SK-N-SH (cell line): ENCODE results near the gene TDRKH. TPM values are rescaled to one million over a fixed set of nuclear protein-coding genes. Genes with fewer than 3 reads are reported as not detected.

ENCODE experiments used
- CTCF ChIA-PET: fragments of 300-600, 350-600 bp; formaldehyde crosslinking; extraction: SDS; loops from one replicate; lab custom pipeline; 2021; lab: Yijun Ruan, JAX
- POLR2A ChIA-PET: fragments of 350-600 bp; sonication (Branson Sonifier 250); formaldehyde crosslinking; extraction: SDS; loops from one replicate; lab custom pipeline; 2020; ENCODE audit warnings: antibody characterized with exemption, inconsistent platforms; lab: Yijun Ruan, JAX
- DNase-seq: peaks from one replicate; pipeline ENCODE4 v3.0.0; 2012
- H2AFZ ChIP-seq: fragments of 200-600 bp; sonication (generic); 2 replicates; pipeline ENCODE4 v1.8.1; 2016; ENCODE audit warnings: antibody characterized with exemption, mild to moderate bottlenecking, low read depth
- H3F3A ChIP-seq: fragments of 200-600 bp; sonication (generic); replicated peaks from 2 replicates; pipeline ENCODE3; 2016; ENCODE audit warnings: antibody characterized with exemption, mild to moderate bottlenecking; ENCODE audit not compliant: insufficient read depth
- H3K27ac ChIP-seq, 2 experiments: fragments of 200-500 bp in 1 of 2; fragments of 200-600 bp in 1 of 2; sonication (Bioruptor generic) in 1 of 2; sonication (generic), shearing (Covaris generic) in 1 of 2; 2 replicates each; pipeline versions ENCODE4 v1.5.1 to v1.6.1; 2014 to 2016; ENCODE audit warnings: low read depth in 2 of 2, inconsistent platforms in 1 of 2, low read length in 1 of 2, mild to moderate bottlenecking in 1 of 2, mixed read lengths in 1 of 2
- H3K27me3 ChIP-seq: fragments of 200-600 bp; sonication (generic), shearing (Covaris generic); 2 replicates; pipeline ENCODE4 v1.6.1; 2016; ENCODE audit warnings: mixed run types; ENCODE audit not compliant: insufficient read depth
- H3K36me3 ChIP-seq, 2 experiments: fragments of 200-500 bp in 1 of 2; fragments of 200-600 bp in 1 of 2; sonication (Bioruptor generic) in 1 of 2; sonication (generic) in 1 of 2; replicated peaks in 1 of 2; 2 replicates each; pipeline versions ENCODE3 to v1.5.1; 2014 to 2016; ENCODE audit warnings: low read length in 1 of 2, mild to moderate bottlenecking in 1 of 2; ENCODE audit not compliant: insufficient read depth in 2 of 2, control insufficient read depth in 1 of 2
- H3K4me1 ChIP-seq, 2 experiments: fragments of 200-500 bp in 1 of 2; fragments of 200-600 bp in 1 of 2; sonication (Bioruptor generic) in 1 of 2; sonication (generic), shearing (Covaris generic) in 1 of 2; 2 replicates each; pipeline versions ENCODE4 v1.5.1 to v1.6.1; 2014 to 2016; ENCODE audit warnings: low read depth in 1 of 2, low read length in 1 of 2, mixed run types in 1 of 2; ENCODE audit not compliant: insufficient read depth in 2 of 2, control insufficient read depth in 1 of 2
- H3K4me2 ChIP-seq: fragments of 200-600 bp; sonication (generic), shearing (Covaris generic); 2 replicates; pipeline ENCODE4 v1.6.1; 2017; ENCODE audit warnings: mixed run types
- H3K4me3 ChIP-seq, 2 experiments: fragments of 200-500 bp in 1 of 2; fragments of 200-600 bp in 1 of 2; sonication (Bioruptor generic) in 1 of 2; sonication (generic), shearing (Covaris generic) in 1 of 2; 2 replicates each; pipeline versions ENCODE4 v1.5.1 to v1.8.1; 2014 to 2016; ENCODE audit warnings: low read depth in 2 of 2, inconsistent platforms in 1 of 2, low read length in 1 of 2, mild to moderate bottlenecking in 1 of 2, mixed read lengths in 1 of 2, moderate library complexity in 1 of 2
- H3K79me2 ChIP-seq: fragments of 200-600 bp; sonication (generic); 2 replicates; pipeline ENCODE4 v1.8.1; 2017; ENCODE audit warnings: mild to moderate bottlenecking; ENCODE audit not compliant: insufficient read depth
- H3K9ac ChIP-seq: fragments of 200-600 bp; sonication (generic); 2 replicates; pipeline ENCODE4 v1.6.1; 2017; ENCODE audit warnings: mixed run types
- H3K9me2 ChIP-seq: fragments of 200-600 bp; sonication (generic); 2 replicates; pipeline ENCODE4 v1.6.1; 2017; ENCODE audit warnings: mixed run types
- H3K9me3 ChIP-seq: fragments of 200-600 bp; sonication (generic); 2 replicates; pipeline ENCODE4 v1.6.1; 2017; ENCODE audit warnings: mixed run types, mild to moderate bottlenecking, moderate library complexity
- H4K20me1 ChIP-seq: fragments of 200-600 bp; sonication (generic); 2 replicates; pipeline ENCODE4 v1.6.1; 2017; ENCODE audit warnings: mild to moderate bottlenecking, mixed run types; ENCODE audit not compliant: insufficient read depth
- CHD2 ChIP-seq: fragments of 150-350 bp; IDR thresholded peaks from 2 replicates; pipeline ENCODE4 v1.6.1; 2018; ENCODE audit warnings: low read length; ENCODE audit not compliant: partially characterized antibody
- ELF1 ChIP-seq: IDR thresholded peaks from 2 replicates; pipeline ENCODE4 v1.4.0; 2012
- FOSL2 ChIP-seq: IDR thresholded peaks from 2 replicates; pipeline ENCODE4 v1.4.0; 2012; ENCODE audit warnings: low read depth, mild to moderate bottlenecking, moderate library complexity, borderline replicate concordance
- FOXJ3 ChIP-seq: sonication (generic); formaldehyde crosslinking; IDR thresholded peaks from 2 replicates; pipeline ENCODE4 v1.5.1; 2020; ENCODE audit warnings: mild to moderate bottlenecking, missing genetic modification reagents
- FOXM1 ChIP-seq: IDR thresholded peaks from 2 replicates; pipeline ENCODE4 v1.4.0; 2012; ENCODE audit warnings: low read depth, mild to moderate bottlenecking
- GABPA ChIP-seq: IDR thresholded peaks from 2 replicates; pipeline ENCODE4 v1.4.0; 2012; ENCODE audit warnings: low read depth, mild to moderate bottlenecking
- GATA2 ChIP-seq: sonication (generic); formaldehyde crosslinking; IDR thresholded peaks from 2 replicates; pipeline ENCODE4 v1.5.0; 2020; ENCODE audit warnings: mild to moderate bottlenecking, missing genetic modification reagents
- IRF3 ChIP-seq: fragments of 150-350 bp; IDR thresholded peaks from 2 replicates; pipeline ENCODE4 v1.6.1; 2016; ENCODE audit warnings: mild to moderate bottlenecking, low read depth, low read length
- MEF2A ChIP-seq: IDR thresholded peaks from 2 replicates; pipeline ENCODE4 v1.4.0; 2012; ENCODE audit warnings: low read depth, borderline replicate concordance
- NFIC ChIP-seq: IDR thresholded peaks from 2 replicates; pipeline ENCODE4 v1.4.0; 2012; ENCODE audit warnings: borderline replicate concordance
- NRF1 ChIP-seq: IDR thresholded peaks from 2 replicates; pipeline ENCODE4 v1.6.1; 2012; ENCODE audit warnings: low read depth, mild to moderate bottlenecking, low read length
- POLR2AphosphoS5 ChIP-seq: IDR thresholded peaks from 2 replicates; pipeline ENCODE4 v1.6.1; 2012; ENCODE audit warnings: low read depth, low read length
- RAD21 ChIP-seq: IDR thresholded peaks from 2 replicates; pipeline ENCODE4 v1.6.1; 2012; ENCODE audit warnings: mild to moderate bottlenecking, low read length
- RCOR1 ChIP-seq: fragments of 150-350 bp; IDR thresholded peaks from 2 replicates; pipeline ENCODE4 v1.6.1; 2017; ENCODE audit warnings: antibody characterized with exemption, low read length
- RXRA ChIP-seq: IDR thresholded peaks from 2 replicates; pipeline ENCODE4 v1.4.0; 2012; ENCODE audit warnings: low read depth, mild to moderate bottlenecking, borderline replicate concordance
- SMC3 ChIP-seq: IDR thresholded peaks from 2 replicates; pipeline ENCODE4 v1.6.1; 2012; ENCODE audit warnings: low read depth, low read length, improper control_type of control experiment
- TCF12 ChIP-seq: IDR thresholded peaks from 2 replicates; pipeline ENCODE4 v1.4.0; 2012
- TEAD4 ChIP-seq: IDR thresholded peaks from 2 replicates; pipeline ENCODE4 v1.4.0; 2012; ENCODE audit warnings: mild to moderate bottlenecking, borderline replicate concordance; ENCODE audit not compliant: insufficient read depth
- ZBTB33 ChIP-seq: IDR thresholded peaks from 2 replicates; pipeline ENCODE4 v1.4.0; 2012; ENCODE audit warnings: low read depth, borderline replicate concordance
- WGBS: methylation state at CpG from one replicate; pipeline ENCODE4 v1.1.6; 2017; ENCODE audit warnings: low lambda C conversion rate; 5-methylcytosine and 5-hydroxymethylcytosine counted together
- polyA plus RNA-seq, 3 experiments: library from polyadenylated mRNA; depleted of rRNA; stranded (reverse); fragments of >200 nt; gene quantifications; 2 replicates each; pipeline ENCODE4 v1.2.3, GENCODE V29; 2012
- TF ChIP-seq, protein P1 (sequence below): IDR thresholded peaks from 2 replicates; pipeline ENCODE4 v1.4.0; 2012; ENCODE audit warnings: low read depth, borderline replicate concordance
- TF ChIP-seq, protein P2 (sequence below): IDR thresholded peaks from 2 replicates; pipeline ENCODE4 v1.4.0; 2012; ENCODE audit warnings: low read depth

The TDRKH gene
- polyA plus RNA-seq, 1 of the 3 experiments (the other 2 are of a cell fraction), result 1.9 TPM

DNA sequence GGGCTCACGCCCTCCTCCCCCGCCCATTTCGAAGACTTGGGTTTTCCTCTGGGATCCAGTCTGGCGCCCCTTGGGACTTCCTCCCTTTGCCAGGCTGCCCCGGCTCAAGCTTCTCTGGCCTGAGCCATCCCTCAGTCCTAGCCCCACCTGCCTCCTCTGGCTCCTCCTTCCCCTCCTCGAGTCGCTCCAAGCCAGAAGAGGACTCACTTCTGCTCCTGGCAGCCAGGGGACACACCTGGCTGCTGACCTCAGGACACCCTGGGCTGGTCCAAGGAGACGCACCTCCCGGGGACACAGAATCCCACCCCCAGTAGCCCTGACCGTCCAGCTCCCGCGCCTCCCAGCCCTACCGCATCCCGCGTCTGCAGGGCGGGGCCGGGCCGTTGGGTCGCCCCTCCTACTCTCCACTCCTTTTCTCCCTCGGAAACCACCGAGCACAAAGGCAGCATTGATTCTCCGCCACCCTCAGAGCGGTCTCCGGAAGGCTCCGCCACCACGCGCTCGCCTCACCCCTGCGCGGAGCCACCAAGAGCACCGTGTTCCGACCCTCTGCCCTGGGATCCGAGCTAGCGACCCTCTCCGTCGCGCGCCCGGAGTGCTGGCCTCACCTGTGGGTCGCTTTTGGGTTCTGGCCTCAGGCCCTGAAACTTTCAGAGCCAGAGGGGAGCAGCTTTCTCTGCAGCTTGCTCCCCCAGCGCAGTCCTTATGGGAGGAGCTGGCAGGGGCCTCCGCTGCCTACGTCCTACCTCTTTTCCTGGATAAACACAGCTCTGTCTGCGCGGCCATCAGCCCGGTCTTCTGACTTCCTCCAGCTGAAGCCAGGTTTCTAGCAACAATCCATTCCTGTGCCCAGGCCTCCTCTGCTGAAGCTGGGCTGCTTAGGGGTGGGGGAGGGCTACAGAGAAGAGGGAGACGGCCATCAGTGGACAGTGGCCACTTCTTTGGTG is 49.4 kb upstream of the TDRKH start, which contains the start of gene C2CD4D (continued):
- TF ChIP-seq GABPA (no peak), ELF1 (no peak), GATA2 (CRISPR knock-in tag) (no peak), TEAD4 (no peak), CHD2 (no peak), FOSL2 (no peak), NRF1 (no peak), POLR2AphosphoS5 (no peak)

DNA sequence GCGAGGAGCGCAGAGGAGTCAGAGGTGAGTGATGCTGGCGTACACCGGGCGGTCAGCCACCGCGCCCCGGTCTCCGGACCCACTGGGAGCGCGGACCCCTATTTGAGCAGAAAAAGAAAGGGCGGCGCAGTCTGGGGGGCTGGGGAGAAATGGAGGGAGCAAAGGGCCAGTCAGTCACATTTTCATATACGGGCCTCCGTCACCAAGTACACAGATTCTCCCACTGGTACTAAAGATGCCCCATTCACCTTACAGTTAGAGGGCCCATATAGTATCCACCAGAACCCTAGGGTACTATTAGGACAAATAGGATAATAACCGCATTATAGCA is 48.7 kb upstream of the TDRKH start:
- 92% methylated on average over 15 of the region's 16 CpGs for WGBS
- Histone ChIP-seq H3K4me1 (peaks cover 0 to 8% of the 10 kb centered on the region in 2 experiments; a peak in 1 of 4 replicates), H3K9me3 (no peaks in the 10 kb centered on the region), H3K79me2 (no peaks in the 10 kb centered on the region)
- TF ChIP-seq RCOR1, result no peak
- TF ChIP-seq TEAD4, result no peak
- TF ChIP-seq SMC3, result no peak
- no peak for TF ChIP-seq RXRA
- TF ChIP-seq IRF3, result no peak
- no peak for TF ChIP-seq CHD2
- TF ChIP-seq, all 33 proteins: peak for 0
- POLR2A ChIA-PET, result no interaction called here
- no peaks in the 10 kb centered on the region for H3F3A ChIP-seq
- DNase-seq, result no peak
- H3K27me3 ChIP-seq, result no peaks in the 10 kb centered on the region
- H3K4me3 ChIP-seq, result no peak overlapping the region
- H3K27ac ChIP-seq, result no peak overlapping the region
- H3K9me2 ChIP-seq, result no peaks in the 10 kb centered on the region
- H2AFZ ChIP-seq, result no peak overlapping the region
- no peak overlapping the region for H3K4me2 ChIP-seq
- H4K20me1 ChIP-seq, result no peaks in the 10 kb centered on the region
- H3K36me3 ChIP-seq, result no peaks in the 10 kb centered on the region
- H3K9ac ChIP-seq, result no peak overlapping the region
- CTCF ChIA-PET, result interaction anchor here (0.9 to 2.5 kb wide), 2 partner anchors 120 to 245 kb away, joined by 3 to 7 read pairs; no protein-coding TSS in a partner anchor

DNA sequence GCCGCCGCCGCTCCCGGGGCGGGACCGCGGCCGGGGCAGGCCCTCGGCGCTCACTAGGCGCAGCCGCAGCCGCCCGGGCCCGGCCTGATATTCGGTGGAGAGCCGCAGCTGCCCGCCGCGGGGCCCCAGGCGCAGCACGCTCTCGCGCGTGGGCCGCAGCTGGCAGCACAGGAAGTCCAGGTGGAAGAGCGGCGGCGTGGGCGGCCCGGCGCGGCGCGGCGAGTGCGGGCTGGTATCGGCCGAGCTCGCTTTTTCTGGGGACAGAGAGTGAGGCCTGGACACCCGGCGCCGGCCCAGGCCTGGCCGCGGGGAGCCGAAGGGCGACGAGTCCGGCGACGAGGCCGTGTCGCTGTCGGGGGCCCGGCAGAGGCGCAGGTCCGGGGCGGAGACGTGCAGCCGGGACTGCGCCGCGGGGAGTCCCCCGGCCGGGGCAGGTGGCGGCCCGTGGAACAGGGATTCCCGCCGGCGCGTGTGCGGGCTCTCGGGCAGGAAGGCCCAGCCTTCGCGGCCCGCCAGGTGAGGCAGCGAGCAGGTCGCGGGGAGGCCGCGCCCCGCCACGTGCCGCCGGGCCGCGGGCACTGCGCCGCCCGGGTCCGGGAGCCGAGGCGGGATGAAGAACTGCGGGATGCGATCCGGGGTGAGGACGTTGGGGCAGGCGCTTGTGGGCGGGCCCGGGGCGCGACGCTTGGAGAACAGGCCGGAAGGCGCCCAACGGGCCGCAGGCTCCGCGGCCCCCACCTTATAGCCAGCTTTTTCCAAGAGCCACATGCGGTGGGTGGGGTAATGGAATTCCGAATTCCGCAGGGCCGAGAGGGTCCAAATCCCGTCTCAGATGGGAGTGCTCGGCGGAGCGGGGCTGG is 48.2 kb upstream of the TDRKH start:
- no peaks in the 10 kb centered on the region for H3K27me3 ChIP-seq
- H3F3A ChIP-seq, result no peaks in the 10 kb centered on the region
- H3K4me3 ChIP-seq, result no peak overlapping the region
- H4K20me1 ChIP-seq, result no peaks in the 10 kb centered on the region
- ChIA-PET CTCF (no interaction called here), POLR2A (no interaction called here)
- no peak overlapping the region for H3K27ac ChIP-seq
- no peaks in the 10 kb centered on the region for H3K9me2 ChIP-seq
- no peak for DNase-seq
- no peak overlapping the region for H3K4me2 ChIP-seq
- WGBS, result 93% methylated on average over 111 of the region's 117 CpGs
- no peak overlapping the region for H2AFZ ChIP-seq
- no peak overlapping the region for H3K9ac ChIP-seq
- peaks cover 0 to 8% of the 10 kb centered on the region in 2 experiments; a peak in 1 of 4 replicates for H3K4me1 ChIP-seq
- H3K79me2 ChIP-seq, result no peaks in the 10 kb centered on the region
- H3K36me3 ChIP-seq, result no peaks in the 10 kb centered on the region
- H3K9me3 ChIP-seq, result no peaks in the 10 kb centered on the region
- TF ChIP-seq FOXM1 (no peak), NRF1 (no peak), TCF12 (no peak), RAD21 (no peak), ZBTB33 (no peak), ELF1 (no peak), NFIC (no peak), FOXJ3 (CRISPR knock-in tag) (no peak), RXRA (no peak), TEAD4 (no peak), MEF2A (no peak)
- TF ChIP-seq, protein P1, sequence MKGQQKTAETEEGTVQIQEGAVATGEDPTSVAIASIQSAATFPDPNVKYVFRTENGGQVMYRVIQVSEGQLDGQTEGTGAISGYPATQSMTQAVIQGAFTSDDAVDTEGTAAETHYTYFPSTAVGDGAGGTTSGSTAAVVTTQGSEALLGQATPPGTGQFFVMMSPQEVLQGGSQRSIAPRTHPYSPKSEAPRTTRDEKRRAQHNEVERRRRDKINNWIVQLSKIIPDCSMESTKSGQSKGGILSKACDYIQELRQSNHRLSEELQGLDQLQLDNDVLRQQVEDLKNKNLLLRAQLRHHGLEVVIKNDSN, result no peak
- TF ChIP-seq, protein P2, sequence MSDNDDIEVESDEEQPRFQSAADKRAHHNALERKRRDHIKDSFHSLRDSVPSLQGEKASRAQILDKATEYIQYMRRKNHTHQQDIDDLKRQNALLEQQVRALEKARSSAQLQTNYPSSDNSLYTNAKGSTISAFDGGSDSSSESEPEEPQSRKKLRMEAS, result no peak
